Mesenteric fat pad (tissue), 1 donor: ENCODE results near the gene NPIPB4. TPM values are rescaled to one million over a fixed set of nuclear protein-coding genes. Genes with fewer than 3 reads are reported as not detected.
A peak's percentile ranks its signal among the peaks of the same experiment; 100 is the strongest.
"Not testable (repeated sequence)": the region's sequence is repeated elsewhere in the genome, so short reads cannot be mapped to it uniquely, and the experiment has no call there.

Experiments
- DNase-seq: peaks from one replicate; pipeline ENCODE4 v3.0.0-alpha.2; 2020; ENCODE audit warnings: low spot score
- long read RNA-seq: library from polyadenylated mRNA; unstranded; transcript quantifications from one replicate; pipeline ENCODE4 v2.0.0, GENCODE V29; 2020
- total RNA-seq: library from RNA; stranded (reverse); fragmentation: NEBNext Ultra II Directional; extraction: Animal tissue kit (Norgen Biotek cat#: 25700); gene quantifications from one replicate; pipeline ENCODE4 v1.2.1, GENCODE V29; 2021
- donor health status: DM: yes; HTN: yes; CAD: no.

The NPIPB4 gene
- total RNA-seq = 235 TPM
- long read RNA-seq, partial matches to known transcripts = 0 of 9 reads
- long read RNA-seq, other reads (novel, unspliced or antisense) = 8 of 9 reads

- DNase-seq = not testable (repeated sequence)
These were observed at the start of gene NPIPB4 for GRCh38 chr16:21857656-21858055. TSS of gene NPIPB4 (minus strand) at chr16:21857756. CDS start at chr16:21857378, 378 bp downstream.

GRCh38 chr16:21898998-21899397 lies 41.4 kb upstream of the NPIPB4 start:
- not testable (repeated sequence) for DNase-seq

- not testable (repeated sequence) for DNase-seq
These were observed 24.4 kb upstream of the NPIPB4 start for GRCh38 chr16:21881988-21882387.

GRCh38 chr16:21837186-21837585 lies 20.4 kb downstream of the NPIPB4 start:
- DNase-seq = not testable (repeated sequence)

GRCh38 chr16:21836334-21836733 lies 21.2 kb downstream of the NPIPB4 start:
- DNase-seq = not testable (repeated sequence)

GRCh38 chr16:21835747-21836146 lies 21.8 kb downstream of the NPIPB4 start:
- DNase-seq = not testable (repeated sequence)

- DNase-seq = not testable (repeated sequence)
These were observed 23.3 kb downstream of the NPIPB4 start for GRCh38 chr16:21834211-21834610.

- DNase-seq = not testable (repeated sequence)
These were observed 27.6 kb downstream of the NPIPB4 start for GRCh38 chr16:21829929-21830328.

- not testable (repeated sequence) for DNase-seq
These were observed 31.4 kb downstream of the NPIPB4 start for GRCh38 chr16:21826067-21826706.

- DNase-seq = not testable (repeated sequence)
These were observed 32.0 kb downstream of the NPIPB4 start for GRCh38 chr16:21825526-21825925.

- DNase-seq = not testable (repeated sequence)
These were observed 34.3 kb downstream of the NPIPB4 start for GRCh38 chr16:21823258-21823657.

GRCh38 chr16:21820908-21821465 lies 36.6 kb downstream of the NPIPB4 start:
- not testable (repeated sequence) for DNase-seq

GRCh38 chr16:21820028-21820907 lies 37.3 kb downstream of the NPIPB4 start:
- peak; percentile 92 for DNase-seq

GRCh38 chr16:21819617-21820016 lies 37.9 kb downstream of the NPIPB4 start:
- DNase-seq = not testable (repeated sequence)

GRCh38 chr16:21817012-21817411 lies 40.5 kb downstream of the NPIPB4 start:
- DNase-seq = not testable (repeated sequence)

GRCh38 chr16:21815694-21816093 lies 41.9 kb downstream of the NPIPB4 start:
- not testable (repeated sequence) for DNase-seq

GRCh38 chr16:21802375-21802663 lies 55.2 kb downstream of the NPIPB4 start:
- DNase-seq = not testable (repeated sequence)

GRCh38 chr16:21801538-21802374 lies 55.8 kb downstream of the NPIPB4 start:
- not testable (repeated sequence) for DNase-seq

GRCh38 chr16:21798601-21799000 lies 59.0 kb downstream of the NPIPB4 start:
- not testable (repeated sequence) for DNase-seq

- not testable (repeated sequence) for DNase-seq
These were observed 64.2 kb downstream of the NPIPB4 start for GRCh38 chr16:21793310-21793709.

- not testable (repeated sequence) for DNase-seq
These were observed 67.0 kb downstream of the NPIPB4 start for GRCh38 chr16:21790506-21790905.
